Caco-2 (cell line): ENCODE measurements around the gene LRMDA. TPM values are rescaled to one million over a fixed set of nuclear protein-coding genes. Genes with fewer than 3 reads are reported as not detected.

ENCODE experiments used
- BruUV-seq: library from RNA; stranded (reverse); fragments of 400-500 nt; replicated peaks from 2 replicates; lab custom pipeline; 2021; lab: Mats Ljungman, UMichigan
- CTCF ChIA-PET: fragments of 300-600 bp; sonication (Branson Sonifier 250); formaldehyde crosslinking; loops from one replicate; lab custom pipeline; 2022; ENCODE audit warnings: antibody characterized with exemption; lab: Charles Lee
- POLR2A ChIA-PET: fragments of 300-600 bp; sonication (Branson Sonifier 250); formaldehyde crosslinking; loops from one replicate; lab custom pipeline; 2022; ENCODE audit warnings: antibody characterized with exemption; lab: Charles Lee
- DNase-seq, 2 experiments: peaks; one replicate each; pipeline versions ENCODE4 v3.0.0 to v3.0.0-alpha.2; 2020 to 2022
- H3K27me3 ChIP-seq: replicated peaks from 2 replicates; pipeline ENCODE4 v1.6.0; 2011; ENCODE audit warnings: low read length; ENCODE audit not compliant: control insufficient read depth, insufficient read depth
- H3K36me3 ChIP-seq: 2 replicates; pipeline ENCODE4 v1.5.1; 2011; ENCODE audit warnings: low read length; ENCODE audit not compliant: control insufficient read depth, insufficient read depth
- H3K4me1 ChIP-seq: fragments of 250-450 bp; sonication (Bioruptor Pico); 2 replicates; pipeline ENCODE4 v1.5.1; 2020; ENCODE audit warnings: mild to moderate bottlenecking
- H3K4me3 ChIP-seq: 2 replicates; pipeline ENCODE4 v1.5.1; 2011; ENCODE audit warnings: low read depth, mild to moderate bottlenecking, control low read depth, low read length
- H3K9me3 ChIP-seq: fragments of 250-450 bp; sonication (Bioruptor Pico); 2 replicates; pipeline ENCODE4 v1.5.1; 2020; ENCODE audit warnings: mild to moderate bottlenecking, moderate library complexity
- H3K27ac Mint-ChIP-seq: one replicate; pipeline ENCODE4 v1.8.0; 2022; ENCODE audit warnings: mixed read lengths; ENCODE audit not compliant: unreplicated experiment
- H3K27me3 Mint-ChIP-seq: one replicate; pipeline ENCODE4 v1.8.0; 2022; ENCODE audit warnings: mixed read lengths; ENCODE audit not compliant: insufficient read depth, unreplicated experiment
- H3K36me3 Mint-ChIP-seq: one replicate; pipeline ENCODE4 v1.8.0; 2022; ENCODE audit warnings: mild to moderate bottlenecking, mixed read lengths; ENCODE audit not compliant: insufficient read depth, unreplicated experiment
- H3K4me1 Mint-ChIP-seq: one replicate; pipeline ENCODE4 v1.8.0; 2022; ENCODE audit warnings: low read depth, mixed read lengths; ENCODE audit not compliant: unreplicated experiment
- H3K4me3 Mint-ChIP-seq: one replicate; pipeline ENCODE4 v1.8.0; 2022; ENCODE audit warnings: mild to moderate bottlenecking, moderate library complexity, mixed read lengths; ENCODE audit not compliant: unreplicated experiment
- H3K9me3 Mint-ChIP-seq: one replicate; pipeline ENCODE4 v1.8.0; 2022; ENCODE audit warnings: mixed read lengths; ENCODE audit not compliant: unreplicated experiment
- intact Hi-C: fragments of 100-400 bp; cut with micrococcal nuclease; formaldehyde crosslinking; loops from one replicate; pipeline ENCODE4 v1.10.0; 2022; ENCODE audit not compliant: unreplicated experiment
- total RNA-seq: library from RNA; stranded (reverse); gene quantifications from 2 replicates; pipeline ENCODE4 v1.2.3, GENCODE V29; 2022
- TF ChIP-seq, protein P1 (sequence below), 2 experiments: fragments of 200-600 bp in 1 of 2; IDR thresholded peaks; 1 replicate in 1 of 2; 2 replicates in 1 of 2; pipeline versions ENCODE4 v1.5.1 to v1.8.0; 2011 to 2022; ENCODE audit warnings: antibody characterized with exemption in 1 of 2, control low read depth in 1 of 2, inconsistent platforms in 1 of 2, low read depth in 1 of 2, low read length in 1 of 2, mild to moderate bottlenecking in 1 of 2, moderate library complexity in 1 of 2; ENCODE audit not compliant: insufficient read depth in 1 of 2, severe bottlenecking in 1 of 2, unreplicated experiment in 1 of 2

Gene LRMDA
- total RNA-seq, 1 experiment from 2014 or later, result 18.5 TPM

DNA sequence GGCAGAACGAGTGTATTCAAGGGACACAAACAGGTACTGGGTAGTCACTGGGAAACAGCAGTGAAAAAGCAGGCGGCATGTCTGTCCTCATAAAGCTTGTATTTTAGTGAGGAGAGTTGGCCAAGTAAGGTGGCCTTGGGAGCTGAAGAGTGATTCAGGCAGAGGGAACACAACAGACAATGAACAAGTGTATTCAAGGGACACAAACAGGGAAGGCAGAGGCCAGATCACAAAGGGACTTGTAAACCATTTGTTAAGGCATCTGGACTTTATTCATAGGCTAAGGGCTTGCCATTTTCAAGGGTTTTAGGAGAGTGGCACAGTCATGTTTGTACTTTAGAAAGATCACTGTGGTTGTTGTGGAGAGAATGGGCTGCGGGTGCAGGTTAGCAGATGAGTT lies 49.0 kb downstream of the LRMDA start:
- Histone ChIP-seq H3K9me3 (peaks cover 4% of the 10 kb centered on the region; the same call in 1 of the 2 replicates), H3K4me1 (no peaks in the 10 kb centered on the region), H3K4me3 (no peak overlapping the region), H3K27me3 (no peaks in the 10 kb centered on the region), H3K36me3 (no peaks in the 10 kb centered on the region)
- H3K4me3 Mint-ChIP-seq, result no peak overlapping the region
- DNase-seq, result no peak
- H3K9me3 Mint-ChIP-seq, result no peaks in the 10 kb centered on the region
- intact Hi-C loops, result no loop called here
- no peaks in the 10 kb centered on the region for H3K4me1 Mint-ChIP-seq
- POLR2A ChIA-PET, result no interaction called here
- no peak overlapping the region for H3K27ac Mint-ChIP-seq
- TF ChIP-seq, protein P1, sequence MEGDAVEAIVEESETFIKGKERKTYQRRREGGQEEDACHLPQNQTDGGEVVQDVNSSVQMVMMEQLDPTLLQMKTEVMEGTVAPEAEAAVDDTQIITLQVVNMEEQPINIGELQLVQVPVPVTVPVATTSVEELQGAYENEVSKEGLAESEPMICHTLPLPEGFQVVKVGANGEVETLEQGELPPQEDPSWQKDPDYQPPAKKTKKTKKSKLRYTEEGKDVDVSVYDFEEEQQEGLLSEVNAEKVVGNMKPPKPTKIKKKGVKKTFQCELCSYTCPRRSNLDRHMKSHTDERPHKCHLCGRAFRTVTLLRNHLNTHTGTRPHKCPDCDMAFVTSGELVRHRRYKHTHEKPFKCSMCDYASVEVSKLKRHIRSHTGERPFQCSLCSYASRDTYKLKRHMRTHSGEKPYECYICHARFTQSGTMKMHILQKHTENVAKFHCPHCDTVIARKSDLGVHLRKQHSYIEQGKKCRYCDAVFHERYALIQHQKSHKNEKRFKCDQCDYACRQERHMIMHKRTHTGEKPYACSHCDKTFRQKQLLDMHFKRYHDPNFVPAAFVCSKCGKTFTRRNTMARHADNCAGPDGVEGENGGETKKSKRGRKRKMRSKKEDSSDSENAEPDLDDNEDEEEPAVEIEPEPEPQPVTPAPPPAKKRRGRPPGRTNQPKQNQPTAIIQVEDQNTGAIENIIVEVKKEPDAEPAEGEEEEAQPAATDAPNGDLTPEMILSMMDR (IDR thresholded peaks at IDR 0.05; ENCODE audit: insufficient read depth in 1 of 2, low read depth in 1 of 2, low read length in 1 of 2, severe bottlenecking in 1 of 2, unreplicated experiment in 1 of 2), result no peak
- H3K36me3 Mint-ChIP-seq, result no peaks in the 10 kb centered on the region
- BruUV-seq, result no TSS peak
- CTCF ChIA-PET, result no interaction called here
- H3K27me3 Mint-ChIP-seq, result no peaks in the 10 kb centered on the region

DNA sequence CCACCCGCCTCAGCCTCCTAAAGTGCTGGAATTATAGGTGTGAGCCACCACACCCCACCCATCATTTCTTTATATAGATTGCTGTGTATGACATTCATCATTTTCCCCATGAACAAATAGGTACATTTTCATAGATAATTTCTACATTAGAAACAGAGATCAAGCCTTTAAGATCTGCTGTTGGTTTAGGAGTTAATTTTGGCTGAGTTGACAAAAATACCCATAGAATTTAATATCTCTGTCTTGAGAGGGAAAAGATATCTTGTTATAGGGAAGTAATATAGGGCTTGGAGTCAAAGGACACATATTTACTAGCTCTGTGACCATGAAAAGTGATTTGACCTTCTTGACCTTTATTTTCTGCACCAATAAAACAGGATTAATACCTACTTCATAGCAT lies 51.8 kb downstream of the LRMDA start:
- no peak overlapping the region for H3K27ac Mint-ChIP-seq
- no peak overlapping the region for H3K4me3 Mint-ChIP-seq
- no peak overlapping the region for H3K4me3 ChIP-seq
- H3K27me3 Mint-ChIP-seq, result no peaks in the 10 kb centered on the region
- peaks cover 4% of the 10 kb centered on the region; the same call in 1 of the 2 replicates for H3K9me3 ChIP-seq
- intact Hi-C loops, result no loop called here
- no peaks in the 10 kb centered on the region for H3K36me3 Mint-ChIP-seq
- no peaks in the 10 kb centered on the region for H3K9me3 Mint-ChIP-seq
- H3K4me1 ChIP-seq, result no peaks in the 10 kb centered on the region
- TF ChIP-seq, protein P1 (IDR thresholded peaks at IDR 0.05; ENCODE audit: insufficient read depth in 1 of 2, low read depth in 1 of 2, low read length in 1 of 2, severe bottlenecking in 1 of 2, unreplicated experiment in 1 of 2), result no peak
- no peaks in the 10 kb centered on the region for H3K27me3 ChIP-seq
- ChIA-PET POLR2A (no interaction called here), CTCF (no interaction called here)
- DNase-seq, result no peak
- no peaks in the 10 kb centered on the region for H3K4me1 Mint-ChIP-seq
- H3K36me3 ChIP-seq, result no peaks in the 10 kb centered on the region
- BruUV-seq, result no TSS peak

DNA sequence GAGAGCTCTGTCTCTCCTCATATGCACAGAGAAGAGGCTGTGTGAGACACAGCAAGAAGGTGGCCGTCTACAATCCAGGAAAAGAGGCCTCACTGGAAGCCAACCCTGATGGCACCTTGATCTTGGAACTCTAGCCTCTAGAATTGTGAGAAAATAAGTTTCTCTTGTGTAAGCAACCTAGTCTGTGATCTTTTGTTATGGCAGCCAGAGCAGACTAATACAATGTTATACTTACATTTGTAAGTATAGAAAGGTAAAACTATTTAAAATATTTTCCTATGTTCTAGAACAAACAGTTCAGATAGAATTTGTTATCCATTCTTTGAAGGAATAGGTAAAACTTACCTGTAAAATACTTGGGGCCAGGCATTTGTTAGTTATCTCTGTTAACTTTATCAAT lies 53.3 kb downstream of the LRMDA start:
- BruUV-seq, result no TSS peak

More for the DNA sequence above, 53.3 kb downstream of the LRMDA start:
- TF ChIP-seq, protein P1 (IDR thresholded peaks at IDR 0.05; ENCODE audit: insufficient read depth in 1 of 2, low read depth in 1 of 2, low read length in 1 of 2, severe bottlenecking in 1 of 2, unreplicated experiment in 1 of 2), result no peak
- Histone ChIP-seq H3K36me3 (no peaks in the 10 kb centered on the region), H3K9me3 (peaks cover 4% of the 10 kb centered on the region; the same call in 1 of the 2 replicates), H3K27me3 (no peaks in the 10 kb centered on the region), H3K4me1 (no peaks in the 10 kb centered on the region), H3K4me3 (no peak overlapping the region)
- no peaks in the 10 kb centered on the region for H3K4me1 Mint-ChIP-seq
- H3K9me3 Mint-ChIP-seq, result no peaks in the 10 kb centered on the region
- H3K4me3 Mint-ChIP-seq, result no peak overlapping the region
- ChIA-PET CTCF (no interaction called here), POLR2A (no interaction called here)
- no peaks in the 10 kb centered on the region for H3K27me3 Mint-ChIP-seq
- no peaks in the 10 kb centered on the region for H3K36me3 Mint-ChIP-seq
- DNase-seq, result no peak
- intact Hi-C loops, result no loop called here
- no peak overlapping the region for H3K27ac Mint-ChIP-seq
